Measurements from ENCODE around the gene DENND1A.
A peak's percentile ranks its signal among the peaks of the same experiment; 100 is the strongest.
"Not testable (repeated sequence)": the region's sequence is repeated elsewhere in the genome, so short reads cannot be mapped to it uniquely, and the experiment has no call there.

The DENND1A gene

GRCh38 chr9:123922431-123922830 lies 7.5 kb downstream of the DENND1A start:
- DNase-seq, result no peak

- DNase-seq, result peak; percentile 26 to 32
Measured at GRCh38 chr9:123914517-123915196, 15.3 kb downstream of the DENND1A start.

DNA sequence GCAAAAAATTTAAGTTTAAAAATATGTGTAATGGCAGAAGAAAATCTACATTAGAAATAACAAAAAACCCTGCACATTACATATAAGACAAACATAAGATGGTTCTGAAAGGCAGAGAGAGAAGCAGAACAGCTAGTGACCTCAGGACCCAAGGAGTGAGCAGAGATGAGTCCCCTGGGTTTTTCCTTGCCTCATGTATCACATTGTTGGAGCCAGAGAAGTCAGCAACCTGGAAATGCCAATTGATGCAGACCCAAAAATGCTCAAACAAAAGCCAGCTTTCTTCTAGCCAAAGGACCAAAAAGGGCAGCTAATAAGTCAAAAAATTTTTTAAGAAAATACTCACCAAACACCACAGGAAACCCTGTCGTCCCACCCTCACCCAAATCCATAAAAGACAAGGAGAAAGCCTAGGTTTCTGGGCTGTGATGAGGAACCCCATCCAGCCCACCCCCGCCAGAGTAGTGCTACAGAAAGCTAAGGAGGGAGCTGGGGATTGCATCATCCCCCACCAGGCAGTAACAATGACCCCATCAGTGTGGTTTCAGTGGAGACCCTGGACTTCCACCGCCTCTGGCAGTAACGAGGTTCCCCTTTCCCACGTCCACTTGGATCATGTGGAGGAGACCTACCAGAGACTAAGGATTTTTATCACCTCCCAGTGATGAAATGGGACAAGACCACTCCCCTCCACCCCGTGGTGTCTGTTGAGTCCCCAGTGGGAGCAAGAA lies 17.6 kb downstream of the DENND1A start:
- DNase-seq, result no peak

- DNase-seq, result no peak
Measured at GRCh38 chr9:123911024-123911423, 18.9 kb downstream of the DENND1A start.

DNA sequence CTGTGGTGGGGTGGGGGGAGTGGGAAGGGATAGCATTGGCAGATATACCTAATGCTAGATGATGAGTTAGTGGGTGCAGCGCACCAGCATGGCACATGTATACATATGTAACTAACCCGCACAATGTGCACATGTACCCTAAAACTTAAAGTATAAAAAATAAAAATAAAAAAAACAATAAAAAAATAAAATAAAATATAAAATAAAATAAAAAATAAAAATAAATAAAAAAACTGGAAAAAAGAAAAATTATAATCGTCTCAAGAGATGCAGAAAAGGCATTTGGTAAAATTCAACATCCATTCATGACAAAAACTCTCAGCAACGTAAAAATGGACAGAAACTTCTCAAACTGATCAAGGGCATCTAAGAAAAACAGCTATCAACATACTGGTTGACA lies 20.7 kb downstream of the DENND1A start:
- DNase-seq, result not testable (repeated sequence)

DNA sequence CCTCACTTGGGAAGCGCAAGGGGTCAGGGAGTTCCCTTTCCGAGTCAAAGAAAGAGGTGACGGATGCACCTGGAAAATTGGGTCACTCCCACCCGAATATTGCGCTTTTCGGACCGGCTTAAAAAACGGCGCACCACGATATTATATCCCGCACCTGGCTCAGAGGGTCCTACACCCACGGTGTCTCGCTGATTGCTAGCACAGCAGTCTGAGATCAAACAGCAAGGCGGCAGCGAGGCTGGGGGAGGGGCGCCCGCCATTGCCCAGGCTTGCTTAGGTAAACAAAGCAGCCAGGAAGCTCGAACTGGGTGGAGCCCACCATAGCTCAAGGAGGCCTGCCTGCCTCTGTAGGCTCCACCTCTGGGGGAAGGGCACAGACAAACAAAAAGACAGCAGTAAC lies 26.4 kb downstream of the DENND1A start:
- not testable (repeated sequence) for DNase-seq

GRCh38 chr9:123894822-123895221 lies 35.1 kb downstream of the DENND1A start:
- DNase-seq, result no peak

- no peak for DNase-seq
Measured at GRCh38 chr9:123893831-123894460, 36.0 kb downstream of the DENND1A start.

DNA sequence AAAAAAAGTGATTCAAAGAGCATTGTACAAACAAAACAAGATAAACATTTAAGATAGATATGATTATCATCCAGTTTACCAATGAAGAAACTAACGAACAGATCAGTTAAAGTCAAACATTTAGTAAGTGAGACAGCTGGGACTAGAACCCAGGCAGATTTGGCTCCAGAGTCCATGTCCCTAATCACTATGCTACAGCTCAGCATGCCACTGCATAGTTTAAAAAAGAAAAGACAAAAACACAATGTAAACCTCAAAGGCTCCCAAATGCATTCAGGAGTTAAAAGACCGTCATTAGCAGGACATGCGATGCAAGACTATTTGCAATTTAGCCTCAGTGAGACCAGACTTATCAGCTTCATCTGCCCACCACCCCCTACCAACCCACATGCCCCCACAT lies 36.8 kb downstream of the DENND1A start:
- no peak for DNase-seq

GRCh38 chr9:123887837-123888236 lies 42.1 kb downstream of the DENND1A start:
- no peak for DNase-seq

- DNase-seq, result not testable (repeated sequence)
Measured at GRCh38 chr9:123885834-123886233, 44.1 kb downstream of the DENND1A start.

- DNase-seq, result no peak
Measured at GRCh38 chr9:123883634-123884033, 46.3 kb downstream of the DENND1A start.

DNA sequence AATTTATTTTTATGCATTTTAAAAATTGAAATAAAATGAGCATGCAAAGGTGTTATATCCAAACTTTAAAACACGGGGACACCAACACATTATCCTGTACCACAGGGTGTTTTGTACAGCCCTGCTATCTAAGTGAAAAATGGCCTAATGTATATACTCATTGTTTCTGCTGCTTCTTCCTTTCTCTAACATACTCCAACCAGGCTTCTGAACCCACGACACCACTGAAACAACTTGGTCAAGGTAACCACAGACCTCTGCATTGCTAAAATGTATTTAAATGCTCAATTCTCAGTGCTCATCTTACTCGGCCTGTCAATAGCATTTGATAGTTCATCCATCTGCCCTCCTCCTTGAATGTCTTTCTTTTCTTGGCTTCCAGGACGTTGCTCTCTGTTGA lies 48.3 kb downstream of the DENND1A start:
- DNase-seq, result no peak

DNA sequence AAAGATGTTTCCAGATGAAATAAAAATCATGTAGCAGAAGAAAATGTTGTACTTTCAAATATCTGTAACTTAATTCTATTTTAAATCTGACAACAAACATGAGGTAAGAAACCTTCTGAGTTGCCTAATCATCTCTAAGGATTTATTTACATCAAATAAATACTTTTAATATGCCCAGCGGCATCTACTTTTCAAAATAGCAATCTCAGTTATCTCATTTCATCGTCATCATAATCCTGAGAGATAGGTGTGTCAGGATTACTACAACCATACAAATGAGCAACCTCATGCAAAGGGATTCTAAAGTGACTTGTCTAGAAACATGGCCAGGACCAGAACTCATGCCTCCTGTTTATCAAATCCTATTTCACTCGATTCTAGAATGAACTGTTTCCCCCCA lies 49.5 kb downstream of the DENND1A start:
- DNase-seq, result no peak

- DNase-seq, result no peak
Measured at GRCh38 chr9:123876750-123877149, 53.2 kb downstream of the DENND1A start.

DNA sequence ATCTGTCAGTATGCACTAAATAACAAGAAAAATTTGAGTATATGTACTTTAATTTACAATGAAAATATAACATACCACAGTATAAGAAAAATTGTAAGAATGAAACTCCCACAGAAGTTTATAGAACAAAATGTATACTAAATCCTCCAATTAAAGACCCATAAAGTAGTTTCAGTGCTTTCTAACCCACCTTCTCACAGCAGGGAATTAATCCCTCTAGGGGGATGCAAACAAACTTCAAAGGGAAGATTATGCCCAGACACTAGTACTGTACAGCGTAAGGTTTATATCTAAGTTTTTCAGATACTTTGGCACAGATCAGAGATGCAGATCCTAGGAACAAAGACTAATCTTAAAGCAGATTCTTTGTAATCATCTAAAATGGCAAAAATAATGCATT lies 57.2 kb downstream of the DENND1A start:
- DNase-seq, result no peak

- DNase-seq, result no peak
Measured at GRCh38 chr9:123871781-123872180, 58.1 kb downstream of the DENND1A start.

GRCh38 chr9:123868002-123868401 lies 61.9 kb downstream of the DENND1A start:
- DNase-seq, result no peak

- no peak for DNase-seq
Measured at GRCh38 chr9:123867034-123867433, 62.9 kb downstream of the DENND1A start.

GRCh38 chr9:123866497-123866896 lies 63.4 kb downstream of the DENND1A start:
- DNase-seq, result no peak

DNA sequence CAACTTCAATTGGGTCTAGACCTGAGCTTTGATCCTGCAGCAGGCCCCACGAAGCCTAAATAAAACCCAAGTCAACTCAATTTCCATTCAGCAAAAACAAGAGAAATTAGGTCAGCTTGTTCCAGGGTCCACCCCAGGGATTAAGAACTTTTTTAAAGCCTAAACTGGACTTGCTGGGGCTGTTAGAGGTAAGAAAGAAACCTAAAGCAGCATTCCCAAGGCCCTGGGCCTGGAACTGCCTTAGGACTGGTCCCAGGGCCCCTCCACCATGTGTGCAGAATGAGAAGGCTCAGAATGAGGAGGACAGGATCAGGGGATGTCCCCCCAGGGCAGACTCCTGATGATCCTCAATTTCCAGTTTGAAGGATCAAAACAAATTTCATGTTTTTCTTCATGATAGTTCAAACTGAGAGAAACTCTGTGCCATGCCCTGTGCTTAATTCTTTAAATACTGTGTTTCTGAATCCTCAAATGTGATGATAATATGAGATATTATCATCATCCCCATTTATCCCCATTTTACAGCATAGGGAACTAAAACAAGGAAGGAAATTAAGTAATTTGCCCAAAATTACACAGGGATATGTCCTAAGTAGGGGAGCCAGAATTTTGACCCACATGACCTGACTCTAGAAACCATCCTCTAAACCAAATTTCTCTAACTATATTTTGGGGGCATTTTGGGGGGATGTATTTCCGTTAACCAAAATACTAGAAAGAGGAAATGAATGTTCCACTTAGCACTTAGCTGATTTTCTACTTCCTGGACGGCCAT lies 64.5 kb downstream of the DENND1A start:
- DNase-seq, result no peak

- DNase-seq, result no peak
Measured at GRCh38 chr9:123864251-123864650, 65.7 kb downstream of the DENND1A start.

DNA sequence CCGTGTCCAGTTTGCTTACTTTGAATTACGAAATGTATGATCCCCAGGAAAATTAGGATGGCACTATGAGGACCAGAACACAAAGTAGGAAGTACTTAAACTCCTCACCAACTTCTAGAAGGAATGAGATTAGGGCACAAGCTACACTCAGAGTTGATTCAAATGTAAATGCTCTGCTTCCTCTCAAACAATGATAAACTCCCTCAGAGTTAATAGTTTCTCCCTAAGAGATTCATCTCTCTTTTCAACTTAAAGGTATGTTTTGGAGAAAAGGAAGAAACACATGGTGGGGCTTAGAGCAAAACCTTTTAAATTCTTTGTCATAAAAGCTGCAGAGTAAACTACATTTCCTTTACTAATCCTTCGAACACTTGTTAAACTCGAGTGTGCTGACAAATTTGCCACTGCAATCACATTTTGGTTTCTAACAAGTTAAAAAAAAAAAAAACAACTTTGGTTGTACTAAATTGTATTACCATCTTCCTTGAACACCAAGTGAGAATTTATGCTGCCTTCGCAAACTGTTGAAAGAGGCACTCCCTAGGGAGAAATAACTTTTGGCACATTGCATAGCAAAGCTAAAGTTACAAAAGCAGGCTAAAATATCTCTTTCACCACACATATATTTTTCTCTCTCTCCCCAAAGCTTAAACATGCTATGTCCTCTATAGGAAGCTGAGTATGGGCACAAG lies 66.6 kb downstream of the DENND1A start:
- DNase-seq, result no peak
